ENCODE measurements around the gene TRAF6. TPM values are rescaled to one million over a fixed set of nuclear protein-coding genes. Genes with fewer than 3 reads are reported as not detected.

TRAF6 gene
- total RNA-seq, 3 donors from 2014 or later: 15.5 to 19.2 (median 17.9) TPM

- H3K36me3 ChIP-seq (ENCODE audit: low read depth): no peaks in the 10 kb centered on the region
- H3K9me3 ChIP-seq: no peaks in the 10 kb centered on the region
- peak; percentile 62 for ATAC-seq
- H3K4me1 ChIP-seq (ENCODE audit: low read depth): peaks cover 3% of the 10 kb centered on the region
- peak; percentile 17 for TF ChIP-seq CTCF (IDR thresholded peaks at IDR 0.05)
- peak in 1 of 3 donors; percentile 80 for DNase-seq
- H3K4me3 ChIP-seq: no peak overlapping the region
- intact Hi-C loops (cut with DNase I, micrococcal nuclease): loop anchor here in 1 of 2 donors (10.0 kb wide), 1 partner anchor 184 kb away; the partner anchor contains the start of gene PRR5L
These were observed 31.3 kb downstream of the TRAF6 start for GRCh38 chr11:36478700-36479329.

- intact Hi-C loops (cut with DNase I, micrococcal nuclease): loop anchor here in 1 of 2 donors (10.0 kb wide), 1 partner anchor 180 kb away; the partner anchor contains the start of gene PRR5L
- H3K36me3 ChIP-seq (ENCODE audit: low read depth): no peaks in the 10 kb centered on the region
- ATAC-seq (no peak), DNase-seq (no peak)
- H3K4me3 ChIP-seq: no peak overlapping the region
- peaks cover 3% of the 10 kb centered on the region for H3K4me1 ChIP-seq (ENCODE audit: low read depth)
- TF ChIP-seq CTCF (IDR thresholded peaks at IDR 0.05): no peak
- no peaks in the 10 kb centered on the region for H3K9me3 ChIP-seq
These were observed 34.9 kb downstream of the TRAF6 start for GRCh38 chr11:36475192-36475591.

GRCh38 chr11:36471577-36471976 lies 38.5 kb downstream of the TRAF6 start:
- Histone ChIP-seq H3K4me3 (no peak overlapping the region), H3K36me3 (ENCODE audit: low read depth) (no peaks in the 10 kb centered on the region), H3K9me3 (no peaks in the 10 kb centered on the region), H3K4me1 (ENCODE audit: low read depth) (no peaks in the 10 kb centered on the region)
- ATAC-seq (no peak), DNase-seq (no peak)
- no peak for TF ChIP-seq CTCF (IDR thresholded peaks at IDR 0.05)
- intact Hi-C loops (cut with DNase I, micrococcal nuclease): loop anchor here in 1 of 2 donors (10.0 kb wide), 1 partner anchor 177 kb away; the partner anchor contains the start of gene PRR5L

- DNase-seq: no peak
- H3K36me3 ChIP-seq (ENCODE audit: low read depth): no peaks in the 10 kb centered on the region
- intact Hi-C loops (cut with DNase I, micrococcal nuclease): loop anchor here (10.0 kb wide), 2 partner anchors 175 to 775 kb away; partner anchors contain the start of gene PRR5L (in 1 of the 2)
- no peaks in the 10 kb centered on the region for H3K9me3 ChIP-seq
- no peaks in the 10 kb centered on the region for H3K4me1 ChIP-seq (ENCODE audit: low read depth)
- no peak for TF ChIP-seq CTCF (IDR thresholded peaks at IDR 0.05)
- H3K4me3 ChIP-seq: no peak overlapping the region
- no peak for ATAC-seq
These were observed 39.9 kb downstream of the TRAF6 start for GRCh38 chr11:36469881-36470802.

GRCh38 chr11:36469063-36469462 lies 41.0 kb downstream of the TRAF6 start:
- intact Hi-C loops (cut with DNase I, micrococcal nuclease): loop anchor here in 1 of 2 donors (10.0 kb wide), 1 partner anchor 774 kb away; no protein-coding TSS in a partner anchor
- no peaks in the 10 kb centered on the region for H3K36me3 ChIP-seq (ENCODE audit: low read depth)
- no peak for TF ChIP-seq CTCF (IDR thresholded peaks at IDR 0.05)
- H3K4me1 ChIP-seq (ENCODE audit: low read depth): peaks cover 4% of the 10 kb centered on the region
- no peak for DNase-seq
- H3K9me3 ChIP-seq: no peaks in the 10 kb centered on the region
- no peak overlapping the region for H3K4me3 ChIP-seq
- no peak for ATAC-seq

All from mucosa of descending colon (tissue), 3 donors.